Loucy (cell line): Measurements from ENCODE around the gene CYBB.
A peak's percentile ranks its signal among the peaks of the same experiment; 100 is the strongest.

Experiments
- H2AFZ ChIP-seq: fragments of 200-600 bp; sonication (generic); 2 replicates; pipeline ENCODE4 v1.6.0; 2016; ENCODE audit warnings: antibody characterized with exemption, mild to moderate bottlenecking, low read length, moderate library complexity
- H3F3A ChIP-seq: fragments of 200-600 bp; 2 replicates; pipeline ENCODE4 v1.6.0; 2016; ENCODE audit warnings: antibody characterized with exemption, low read depth, mild to moderate bottlenecking
- H3K27me3 ChIP-seq: fragments of 200-600 bp; sonication (generic); 2 replicates; pipeline ENCODE4 v1.6.1; 2014; ENCODE audit warnings: low read length, mild to moderate bottlenecking; ENCODE audit not compliant: insufficient read depth, poor library complexity, severe bottlenecking
- H3K36me3 ChIP-seq: fragments of 200-600 bp; sonication (generic); 2 replicates; pipeline ENCODE4 v1.6.1; 2016; ENCODE audit warnings: low read length; ENCODE audit not compliant: insufficient read depth
- H3K4me1 ChIP-seq: fragments of 200-600 bp; sonication (generic); 2 replicates; pipeline ENCODE4 v1.5.1; 2014; ENCODE audit warnings: low read length, mild to moderate bottlenecking; ENCODE audit not compliant: insufficient read depth, poor library complexity, severe bottlenecking
- H3K4me2 ChIP-seq: fragments of 200-600 bp; sonication (generic); 2 replicates; pipeline ENCODE4 v1.6.0; 2014; ENCODE audit warnings: antibody characterized with exemption, low read length, low read depth, mild to moderate bottlenecking; ENCODE audit not compliant: poor library complexity, severe bottlenecking
- H3K4me3 ChIP-seq: fragments of 200-600 bp; sonication (generic); 2 replicates; pipeline ENCODE4 v1.5.1; 2014; ENCODE audit warnings: low read length, mild to moderate bottlenecking, mixed read lengths; ENCODE audit not compliant: poor library complexity, severe bottlenecking
- H3K79me2 ChIP-seq: fragments of 200-600 bp; sonication (generic); 2 replicates; pipeline ENCODE4 v1.6.1; 2014; ENCODE audit warnings: low read length; ENCODE audit not compliant: insufficient read depth
- H3K9ac ChIP-seq: fragments of 200-600 bp; sonication (generic); 2 replicates; pipeline ENCODE4 v1.6.0; 2014; ENCODE audit warnings: mild to moderate bottlenecking, low read depth, low read length, moderate library complexity; ENCODE audit not compliant: poor library complexity, severe bottlenecking
- H3K9me2 ChIP-seq: fragments of 200-600 bp; sonication (generic); replicated peaks from 2 replicates; pipeline ENCODE4 v1.6.1; 2016; ENCODE audit warnings: low read depth, low read length, mixed read lengths
- H3K9me3 ChIP-seq: fragments of 200-600 bp; sonication (generic); 2 replicates; pipeline ENCODE4 v1.6.1; 2014; ENCODE audit warnings: mild to moderate bottlenecking, antibody characterized with exemption, low read length, low read depth; ENCODE audit not compliant: insufficient read depth
- H4K20me1 ChIP-seq: fragments of 200-600 bp; sonication (generic); 2 replicates; pipeline ENCODE4 v1.6.0; 2014; ENCODE audit warnings: antibody characterized with exemption, low read length, mild to moderate bottlenecking; ENCODE audit not compliant: insufficient read depth, poor library complexity, severe bottlenecking
- EZH2phosphoT487 ChIP-seq: fragments of 200-600 bp; IDR thresholded peaks from 2 replicates; pipeline ENCODE4 v1.6.1; 2018; ENCODE audit warnings: antibody characterized with exemption, mild to moderate bottlenecking, moderate library complexity, borderline replicate concordance
- TF ChIP-seq, protein P1 (sequence below): fragments of 200-600 bp; sonication (generic); conservative IDR thresholded peaks from 2 replicates; pipeline ENCODE4 v1.5.1; 2014; ENCODE audit warnings: mild to moderate bottlenecking, antibody characterized with exemption, low read length

CYBB gene

DNA sequence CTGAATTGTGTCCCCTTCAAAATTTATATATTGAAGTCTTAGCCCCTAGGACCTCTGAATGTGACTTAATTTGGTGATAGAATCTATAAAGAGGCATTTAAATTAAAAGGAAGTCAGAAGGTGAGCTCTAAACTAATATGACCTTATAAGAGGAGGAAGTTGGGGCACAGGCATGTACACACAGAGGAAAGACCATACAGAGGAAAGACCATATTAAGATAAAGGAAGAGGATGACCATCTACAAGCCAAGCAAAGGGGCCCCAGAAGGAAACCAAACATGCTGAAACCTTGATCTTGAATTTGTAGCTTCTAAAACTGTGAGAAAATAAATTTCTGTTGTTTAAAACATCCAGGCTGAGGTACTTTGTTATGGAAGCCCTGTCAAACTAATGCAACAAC is 26.9 kb upstream of the CYBB start:
- Histone ChIP-seq H3K4me2 (peak overlapping the region; percentile 69), H3K36me3 (no peaks in the 10 kb centered on the region), H3K27me3 (no peaks in the 10 kb centered on the region), H2AFZ (no peak overlapping the region), H3K9me3 (peaks cover 5% of the 10 kb centered on the region; the same call in 1 of the 2 replicates), H3F3A (peaks cover 18% of the 10 kb centered on the region), H3K9ac (no peak overlapping the region), H3K79me2 (no peaks in the 10 kb centered on the region), H3K9me2 (no peaks in the 10 kb centered on the region), H4K20me1 (no peaks in the 10 kb centered on the region), H3K4me1 (peaks cover 51% of the 10 kb centered on the region), H3K4me3 (peak overlapping the region; percentile 49)
- TF ChIP-seq, protein P1, sequence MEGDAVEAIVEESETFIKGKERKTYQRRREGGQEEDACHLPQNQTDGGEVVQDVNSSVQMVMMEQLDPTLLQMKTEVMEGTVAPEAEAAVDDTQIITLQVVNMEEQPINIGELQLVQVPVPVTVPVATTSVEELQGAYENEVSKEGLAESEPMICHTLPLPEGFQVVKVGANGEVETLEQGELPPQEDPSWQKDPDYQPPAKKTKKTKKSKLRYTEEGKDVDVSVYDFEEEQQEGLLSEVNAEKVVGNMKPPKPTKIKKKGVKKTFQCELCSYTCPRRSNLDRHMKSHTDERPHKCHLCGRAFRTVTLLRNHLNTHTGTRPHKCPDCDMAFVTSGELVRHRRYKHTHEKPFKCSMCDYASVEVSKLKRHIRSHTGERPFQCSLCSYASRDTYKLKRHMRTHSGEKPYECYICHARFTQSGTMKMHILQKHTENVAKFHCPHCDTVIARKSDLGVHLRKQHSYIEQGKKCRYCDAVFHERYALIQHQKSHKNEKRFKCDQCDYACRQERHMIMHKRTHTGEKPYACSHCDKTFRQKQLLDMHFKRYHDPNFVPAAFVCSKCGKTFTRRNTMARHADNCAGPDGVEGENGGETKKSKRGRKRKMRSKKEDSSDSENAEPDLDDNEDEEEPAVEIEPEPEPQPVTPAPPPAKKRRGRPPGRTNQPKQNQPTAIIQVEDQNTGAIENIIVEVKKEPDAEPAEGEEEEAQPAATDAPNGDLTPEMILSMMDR, result no peak
- no peak for TF ChIP-seq EZH2phosphoT487

DNA sequence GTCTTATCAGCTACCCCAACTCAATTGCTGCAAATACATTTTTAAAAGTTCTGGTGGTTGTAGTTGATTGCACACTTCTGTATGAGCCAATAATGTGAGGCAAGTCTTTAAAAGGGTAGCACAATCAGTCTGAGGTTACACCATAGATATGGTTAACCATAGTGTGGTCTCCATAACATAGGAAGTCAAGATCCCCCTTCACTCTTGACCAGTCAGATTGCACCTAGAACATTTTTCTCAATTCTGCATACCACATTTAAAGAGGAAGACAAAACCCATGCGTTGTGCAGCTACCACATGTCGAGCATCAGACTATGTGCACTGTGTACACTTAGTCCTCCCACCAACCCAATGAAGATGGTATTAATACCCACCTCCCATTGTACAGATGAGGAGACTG is 26.5 kb upstream of the CYBB start:
- peak overlapping the region; percentile 66 for H3K9ac ChIP-seq
- H2AFZ ChIP-seq, result no peak overlapping the region
- H3K9me2 ChIP-seq, result no peaks in the 10 kb centered on the region
- peaks cover 53% of the 10 kb centered on the region for H3K4me1 ChIP-seq
- no peaks in the 10 kb centered on the region for H3K27me3 ChIP-seq
- H3K4me3 ChIP-seq, result peak overlapping the region; percentile 49
- H3K79me2 ChIP-seq, result no peaks in the 10 kb centered on the region
- H4K20me1 ChIP-seq, result no peaks in the 10 kb centered on the region
- peaks cover 18% of the 10 kb centered on the region for H3F3A ChIP-seq
- TF ChIP-seq EZH2phosphoT487, result no peak
- TF ChIP-seq, protein P1, result no peak
- peak overlapping the region; percentile 69 for H3K4me2 ChIP-seq
- no peaks in the 10 kb centered on the region for H3K36me3 ChIP-seq
- peaks cover 5% of the 10 kb centered on the region; the same call in 1 of the 2 replicates for H3K9me3 ChIP-seq

DNA sequence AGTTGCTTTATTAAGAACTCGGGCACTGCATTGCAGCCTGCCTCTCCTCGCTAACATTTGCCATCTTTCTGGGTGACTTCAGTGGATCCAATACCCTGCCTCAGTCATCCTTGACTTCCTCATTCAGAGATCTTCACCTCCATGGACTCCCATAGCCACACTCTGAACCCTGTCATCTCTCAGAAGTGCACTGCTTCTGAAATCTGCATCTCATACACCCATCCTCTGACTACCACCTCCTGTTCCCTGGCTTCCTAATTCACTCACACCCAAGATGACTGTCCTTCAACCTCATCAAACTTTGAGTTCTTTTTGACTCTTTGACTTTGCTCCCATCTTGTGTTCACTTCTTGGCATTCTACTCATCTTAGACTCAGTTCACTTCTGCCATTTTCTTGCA is 25.3 kb upstream of the CYBB start:
- Histone ChIP-seq H3K27me3 (no peaks in the 10 kb centered on the region), H3K36me3 (no peaks in the 10 kb centered on the region), H2AFZ (no peak overlapping the region), H3K79me2 (no peaks in the 10 kb centered on the region), H3K4me1 (peaks cover 58% of the 10 kb centered on the region), H3F3A (peaks cover 18% of the 10 kb centered on the region), H3K4me3 (peak overlapping the region; percentile 49), H3K9ac (peak overlapping the region; percentile 66), H3K4me2 (peak overlapping the region; percentile 69), H4K20me1 (no peaks in the 10 kb centered on the region), H3K9me2 (no peaks in the 10 kb centered on the region), H3K9me3 (peaks cover 5% of the 10 kb centered on the region; the same call in 1 of the 2 replicates)
- TF ChIP-seq, protein P1, result no peak
- no peak for TF ChIP-seq EZH2phosphoT487
